H9 (cell line): ENCODE results near the gene TDRD5. TPM values are rescaled to one million over a fixed set of nuclear protein-coding genes. Genes with fewer than 3 reads are reported as not detected.

Experiments
- DNase-seq: peaks from one replicate; pipeline ENCODE4 v3.0.0-alpha.2; 2017
- H2AFZ ChIP-seq: one replicate; pipeline ENCODE4 v1.6.1; 2013; ENCODE audit warnings: mild to moderate bottlenecking, low read length, control low read depth, moderate library complexity
- H2AK5ac ChIP-seq: 2 replicates; pipeline ENCODE4 v1.6.1; 2013; ENCODE audit warnings: low read length, control low read depth, mixed read lengths; ENCODE audit not compliant: insufficient read length
- H2BK120ac ChIP-seq: one replicate; pipeline ENCODE4 v1.6.1; 2013; ENCODE audit warnings: low read depth, mild to moderate bottlenecking, low read length, control low read depth, inconsistent platforms; ENCODE audit not compliant: poor library complexity, severe bottlenecking
- H2BK12ac ChIP-seq: 2 replicates; pipeline ENCODE4 v1.6.1; 2013; ENCODE audit warnings: low read length, control low read depth, mixed read lengths, low read depth; ENCODE audit not compliant: insufficient read length
- H2BK15ac ChIP-seq: 2 replicates; pipeline ENCODE4 v1.6.1; 2013; ENCODE audit warnings: low read depth, low read length, control low read depth
- H2BK20ac ChIP-seq: one replicate; pipeline ENCODE4 v1.6.1; 2013; ENCODE audit warnings: low read depth, mild to moderate bottlenecking, low read length, control low read depth, inconsistent platforms; ENCODE audit not compliant: poor library complexity, severe bottlenecking
- H2BK5ac ChIP-seq: 2 replicates; pipeline ENCODE4 v1.6.1; 2013; ENCODE audit warnings: low read length, control low read depth, mixed read lengths; ENCODE audit not compliant: insufficient read length
- H3K14ac ChIP-seq: 2 replicates; pipeline ENCODE4 v1.6.1; 2013; ENCODE audit warnings: low read length, control low read depth; ENCODE audit not compliant: insufficient read depth
- H3K18ac ChIP-seq: 2 replicates; pipeline ENCODE4 v1.6.1; 2013; ENCODE audit warnings: low read depth, mild to moderate bottlenecking, mixed read lengths, low read length, control low read depth; ENCODE audit not compliant: insufficient read length
- H3K23ac ChIP-seq: 2 replicates; pipeline ENCODE4 v1.6.1; 2013; ENCODE audit warnings: low read length, control low read depth, mixed read lengths, low read depth; ENCODE audit not compliant: insufficient read length
- H3K23me2 ChIP-seq: 2 replicates; pipeline ENCODE4 v1.6.1; 2013; ENCODE audit warnings: low read depth, mild to moderate bottlenecking, mixed read lengths, low read length, control low read depth; ENCODE audit not compliant: insufficient read length, poor library complexity, severe bottlenecking
- H3K27ac ChIP-seq: 2 replicates; pipeline ENCODE4 v1.5.1; 2013; ENCODE audit warnings: low read length, control low read depth, mixed read lengths, low read depth; ENCODE audit not compliant: insufficient read length
- H3K27me3 ChIP-seq: 2 replicates; pipeline ENCODE4 v1.6.1; 2013; ENCODE audit warnings: low read length, control low read depth, inconsistent platforms; ENCODE audit not compliant: insufficient read depth
- H3K4ac ChIP-seq: 2 replicates; pipeline ENCODE4 v1.6.1; 2013; ENCODE audit warnings: low read depth, mild to moderate bottlenecking, control low read depth, inconsistent platforms, low read length, moderate library complexity
- H3K4me1 ChIP-seq: 2 replicates; pipeline ENCODE4 v1.6.1; 2013; ENCODE audit warnings: low read length, control low read depth, inconsistent platforms; ENCODE audit not compliant: insufficient read depth
- H3K4me2 ChIP-seq: 2 replicates; pipeline ENCODE4 v1.6.1; 2013; ENCODE audit warnings: low read length, control low read depth, mixed read lengths; ENCODE audit not compliant: insufficient read length, insufficient read depth
- H3K56ac ChIP-seq: 2 replicates; pipeline ENCODE4 v1.6.1; 2013; ENCODE audit warnings: low read depth, mild to moderate bottlenecking, mixed read lengths, low read length, control low read depth; ENCODE audit not compliant: insufficient read length
- H3K79me1 ChIP-seq: 2 replicates; pipeline ENCODE4 v1.6.1; 2013; ENCODE audit warnings: low read depth, mild to moderate bottlenecking, moderate library complexity, low read length, control low read depth, inconsistent platforms; ENCODE audit not compliant: insufficient read depth, poor library complexity, severe bottlenecking
- H3K79me2 ChIP-seq: 2 replicates; pipeline ENCODE4 v1.6.1; 2013; ENCODE audit warnings: low read length, control low read depth, inconsistent platforms; ENCODE audit not compliant: insufficient read depth
- H3K9ac ChIP-seq: 2 replicates; pipeline ENCODE4 v1.6.1; 2013; ENCODE audit warnings: low read length, control low read depth, mixed read lengths; ENCODE audit not compliant: insufficient read length; ENCODE audit errors: extremely low read depth
- H3K9me3 ChIP-seq: one replicate; pipeline ENCODE4 v1.6.1; 2013; ENCODE audit warnings: low read depth, low read length, inconsistent platforms; ENCODE audit not compliant: control insufficient read depth
- H3T11ph ChIP-seq: one replicate; pipeline ENCODE4 v1.6.1; 2013; ENCODE audit warnings: mild to moderate bottlenecking, low read length, control low read depth, inconsistent platforms
- H4K20me1 ChIP-seq: one replicate; pipeline ENCODE4 v1.6.1; 2013; ENCODE audit not compliant: control insufficient read depth, insufficient read length, insufficient read depth
- H4K5ac ChIP-seq: 2 replicates; pipeline ENCODE4 v1.6.1; 2013; ENCODE audit warnings: low read depth, mild to moderate bottlenecking, mixed read lengths, low read length, control low read depth; ENCODE audit not compliant: insufficient read length
- H4K8ac ChIP-seq: replicated peaks from 2 replicates; pipeline ENCODE4 v1.6.1; 2013; ENCODE audit warnings: low read length, control low read depth, mixed read lengths, low read depth; ENCODE audit not compliant: insufficient read length
- H4K91ac ChIP-seq: 2 replicates; pipeline ENCODE4 v1.6.1; 2013; ENCODE audit warnings: low read depth, mild to moderate bottlenecking, moderate library complexity, mixed read lengths, low read length, control low read depth; ENCODE audit not compliant: insufficient read length
- H3K27ac Mint-ChIP-seq, 3 experiments: 2 replicates in 2 of 3; 3 replicates in 1 of 3; pipeline ENCODE4 v1.8.0; 2020 to 2021; ENCODE audit warnings: mixed read lengths in 3 of 3, mild to moderate bottlenecking in 1 of 3, moderate library complexity in 1 of 3
- H3K27me3 Mint-ChIP-seq: 2 replicates; pipeline ENCODE4 v1.8.0; 2021; ENCODE audit warnings: low read depth, mild to moderate bottlenecking, moderate library complexity, mixed read lengths
- H3K36me3 Mint-ChIP-seq, 3 experiments: 2 replicates in 2 of 3; 3 replicates in 1 of 3; pipeline ENCODE4 v1.8.0; 2020 to 2021; ENCODE audit warnings: low read depth in 3 of 3, mixed read lengths in 3 of 3; ENCODE audit not compliant: insufficient read depth in 1 of 3
- H3K4me1 Mint-ChIP-seq, 2 experiments: 2 replicates each; pipeline ENCODE4 v1.8.0; 2020; ENCODE audit warnings: mixed read lengths in 2 of 2
- H3K4me3 Mint-ChIP-seq, 2 experiments: 2 replicates in 1 of 2; 3 replicates in 1 of 2; pipeline ENCODE4 v1.8.0; 2020 to 2021; ENCODE audit warnings: mild to moderate bottlenecking in 2 of 2, mixed read lengths in 2 of 2, moderate library complexity in 1 of 2
- H3K9me3 Mint-ChIP-seq, 2 experiments: 2 replicates in 1 of 2; 3 replicates in 1 of 2; pipeline ENCODE4 v1.8.0; 2020; ENCODE audit warnings: mild to moderate bottlenecking in 2 of 2, mixed read lengths in 2 of 2, moderate library complexity in 1 of 2
- WGBS: extraction: QIAGEN DNeasy Blood & Tissue Kit; methylation state at CpG from one replicate; pipeline ENCODE4 v1.1.7; 2013; ENCODE audit warnings: missing lambda C conversion rate, low lambda C conversion rate, mixed read lengths; ENCODE audit not compliant: insufficient read length; ENCODE audit errors: extremely low coverage; 5-methylcytosine and 5-hydroxymethylcytosine counted together
- total RNA-seq: library from RNA; stranded (reverse); gene quantifications from 2 replicates; pipeline ENCODE4 v1.2.1, GENCODE V29; 2021
- TF ChIP-seq, protein P1 (sequence below): fragments of 200-600 bp; sonication (generic); conservative IDR thresholded peaks from 3 replicates; pipeline ENCODE4 v1.8.0; 2021; ENCODE audit warnings: antibody characterized with exemption, mild to moderate bottlenecking

The TDRD5 gene
- total RNA-seq, 1 experiment from 2014 or later: 0.33 TPM

- Histone ChIP-seq H2BK20ac (no peak overlapping the region), H3K9ac (no peak overlapping the region), H3K9me3 (no peaks in the 10 kb centered on the region), H4K5ac (no peak overlapping the region), H3K27me3 (no peaks in the 10 kb centered on the region), H3K27ac (no peak overlapping the region), H3K14ac (no peak overlapping the region), H3K18ac (no peak overlapping the region), H3K79me1 (no peaks in the 10 kb centered on the region), H3K4me1 (no peaks in the 10 kb centered on the region), H2AK5ac (no peak overlapping the region), H4K8ac (no peak overlapping the region), H3K23me2 (no peaks in the 10 kb centered on the region), H3K56ac (no peak overlapping the region), H3K23ac (no peak overlapping the region), H3K4ac (no peak overlapping the region), H3K4me2 (no peak overlapping the region), H2AFZ (no peak overlapping the region), H4K20me1 (no peaks in the 10 kb centered on the region), H3T11ph (no peak overlapping the region), H2BK120ac (no peak overlapping the region), H3K79me2 (no peaks in the 10 kb centered on the region), H2BK5ac (no peak overlapping the region), H2BK12ac (no peak overlapping the region), H4K91ac (no peak overlapping the region), H2BK15ac (no peak overlapping the region)
- H3K27ac Mint-ChIP-seq: no peak overlapping the region
- H3K4me1 Mint-ChIP-seq: peaks cover 7 to 8% of the 10 kb centered on the region in 2 experiments
- H3K36me3 Mint-ChIP-seq: no peaks in the 10 kb centered on the region
- no peak for DNase-seq
- no CpG with 5 or more reads among the region's 2 CpGs for WGBS
- TF ChIP-seq, protein P1, sequence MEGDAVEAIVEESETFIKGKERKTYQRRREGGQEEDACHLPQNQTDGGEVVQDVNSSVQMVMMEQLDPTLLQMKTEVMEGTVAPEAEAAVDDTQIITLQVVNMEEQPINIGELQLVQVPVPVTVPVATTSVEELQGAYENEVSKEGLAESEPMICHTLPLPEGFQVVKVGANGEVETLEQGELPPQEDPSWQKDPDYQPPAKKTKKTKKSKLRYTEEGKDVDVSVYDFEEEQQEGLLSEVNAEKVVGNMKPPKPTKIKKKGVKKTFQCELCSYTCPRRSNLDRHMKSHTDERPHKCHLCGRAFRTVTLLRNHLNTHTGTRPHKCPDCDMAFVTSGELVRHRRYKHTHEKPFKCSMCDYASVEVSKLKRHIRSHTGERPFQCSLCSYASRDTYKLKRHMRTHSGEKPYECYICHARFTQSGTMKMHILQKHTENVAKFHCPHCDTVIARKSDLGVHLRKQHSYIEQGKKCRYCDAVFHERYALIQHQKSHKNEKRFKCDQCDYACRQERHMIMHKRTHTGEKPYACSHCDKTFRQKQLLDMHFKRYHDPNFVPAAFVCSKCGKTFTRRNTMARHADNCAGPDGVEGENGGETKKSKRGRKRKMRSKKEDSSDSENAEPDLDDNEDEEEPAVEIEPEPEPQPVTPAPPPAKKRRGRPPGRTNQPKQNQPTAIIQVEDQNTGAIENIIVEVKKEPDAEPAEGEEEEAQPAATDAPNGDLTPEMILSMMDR: no peak
- H3K27me3 Mint-ChIP-seq: no peaks in the 10 kb centered on the region; the same call in none of the 2 replicates
- H3K4me3 Mint-ChIP-seq: no peak overlapping the region
- H3K9me3 Mint-ChIP-seq: no peaks in the 10 kb centered on the region; a peak in 1 of 5 replicates
These were observed 42.3 kb upstream of the TDRD5 start for GRCh38 chr1:179549368-179549700.
